Tibial nerve (tissue), 4 donors: Measurements from ENCODE around the gene SAMHD1. TPM values are rescaled to one million over a fixed set of nuclear protein-coding genes. Genes with fewer than 3 reads are reported as not detected.

Experiments used
- DNase-seq, 2 donors: peaks; one replicate each; pipeline ENCODE4 v3.0.0-alpha.2; 2019; ENCODE audit warnings: low spot score in 2 of 2
- H3K27ac ChIP-seq, 4 donors: fragments of 200-600 bp; sonication (generic) in 3 of 4; one replicate each; pipeline ENCODE4 v1.5.1; 2017 to 2019; ENCODE audit warnings: mild to moderate bottlenecking in 1 of 4
- H3K27me3 ChIP-seq, 2 donors: fragments of 200-600 bp; sonication (generic) in 1 of 2; one replicate each; pipeline versions ENCODE4 v1.5.1 to v1.6.0; 2017 to 2019
- H3K36me3 ChIP-seq, 3 donors: fragments of 200-600 bp; sonication (generic); one replicate each; pipeline ENCODE4 v1.5.1; 2018 to 2019
- H3K4me1 ChIP-seq, 4 donors: fragments of 200-600 bp; sonication (generic) in 3 of 4; one replicate each; pipeline ENCODE4 v1.5.1; 2017 to 2019
- H3K4me3 ChIP-seq, 4 donors: fragments of 200-600 bp; sonication (generic) in 3 of 4; one replicate each; pipeline ENCODE4 v1.5.1; 2017 to 2019; ENCODE audit warnings: mild to moderate bottlenecking in 1 of 4, moderate library complexity in 1 of 4
- H3K9me3 ChIP-seq, 4 donors: fragments of 200-600 bp; sonication (generic) in 3 of 4; one replicate each; pipeline ENCODE4 v1.5.1; 2017 to 2019
- CTCF ChIP-seq, 5 experiments: fragments of 200-600 bp in 3 of 5; fragments of 450-650 bp in 2 of 5; sonication (generic) in 3 of 5; IDR thresholded peaks; one replicate each; pipeline ENCODE4 v1.5.1; 2016 to 2019; ENCODE audit warnings: antibody characterized with exemption in 5 of 5, mild to moderate bottlenecking in 3 of 5, moderate library complexity in 2 of 5
- EP300 ChIP-seq, 2 donors: sonication (generic); formaldehyde crosslinking; IDR thresholded peaks; one replicate each; pipeline ENCODE4 v1.6.1; 2017; ENCODE audit warnings: antibody characterized with exemption in 2 of 2, mild to moderate bottlenecking in 1 of 2
- POLR2A ChIP-seq, 2 donors: fragments of 450-650 bp; IDR thresholded peaks; one replicate each; pipeline ENCODE4 v1.6.1; 2017; ENCODE audit warnings: antibody characterized with exemption in 2 of 2, mild to moderate bottlenecking in 2 of 2, moderate library complexity in 2 of 2
- WGBS, 2 donors: methylation state at CpG; one replicate each; pipeline ENCODE4 v1.1.5; 2018; 5-methylcytosine and 5-hydroxymethylcytosine counted together
- total RNA-seq, 4 donors: library from RNA; depleted of rRNA; stranded (reverse); fragments of >200 nt; gene quantifications; one replicate each; pipeline ENCODE4 v1.1.0, GENCODE V29; 2016

Gene SAMHD1
- total RNA-seq, 4 donors from 2014 or later = 466 to 595 (median 566) TPM

GRCh38 chr20:36862857-36863668 is 88.4 kb downstream of the SAMHD1 start:
- Histone ChIP-seq H3K27ac (peak overlapping the region; percentile 87 to 97 (median 94)), H3K9me3 (no peaks in the 10 kb centered on the region), H3K4me1 (peaks cover 0 to 57% (median 29%) of the 10 kb centered on the region in 4 donors), H3K27me3 (no peaks in the 10 kb centered on the region), H3K4me3 (peak overlapping the region in 3 of 4 donors; percentile 50 to 90 (median 62)), H3K36me3 (no peaks in the 10 kb centered on the region)
- TF ChIP-seq CTCF (IDR thresholded peaks at IDR 0.05) = no peak
- peak; percentile 30 to 65 for TF ChIP-seq POLR2A (IDR thresholded peaks at IDR 0.05)
- DNase-seq = no peak
- 0% methylated on average over 14 of the region's 129 CpGs; no CpG with 5 or more reads in 1 of the 2 donors for WGBS, 2 donors

GRCh38 chr20:36861875-36862801 is 89.4 kb downstream of the SAMHD1 start:
- Histone ChIP-seq H3K27ac (peak overlapping the region; percentile 87 to 97 (median 94)), H3K4me3 (peak overlapping the region; percentile 50 to 90 (median 66)), H3K36me3 (no peaks in the 10 kb centered on the region), H3K9me3 (no peaks in the 10 kb centered on the region), H3K4me1 (peaks cover 0 to 65% (median 33%) of the 10 kb centered on the region in 4 donors), H3K27me3 (no peaks in the 10 kb centered on the region)
- peak; percentile 85 to 94 for DNase-seq
- 5 to 11% methylated on average over 17 to 27 of the region's 45 CpGs for WGBS, 2 donors
- TF ChIP-seq CTCF (IDR thresholded peaks at IDR 0.05) (peak in 2 of 5 experiments; percentile 13 to 20), EP300 (IDR thresholded peaks at IDR 0.05) (peak in 1 of 2 donors; percentile 88), POLR2A (IDR thresholded peaks at IDR 0.05) (peak in 1 of 2 donors; percentile 87)

GRCh38 chr20:36861625-36861874 is 90.0 kb downstream of the SAMHD1 start:
- no peaks in the 10 kb centered on the region for H3K9me3 ChIP-seq
- H3K4me1 ChIP-seq = peaks cover 0 to 67% (median 38%) of the 10 kb centered on the region in 4 donors
- WGBS, 2 donors = 8 to 19% methylated on average over 7 of the region's 7 CpGs
- TF ChIP-seq POLR2A (IDR thresholded peaks at IDR 0.05) (no peak), EP300 (IDR thresholded peaks at IDR 0.05) (no peak), CTCF (IDR thresholded peaks at IDR 0.05) (no peak)
- H3K36me3 ChIP-seq = no peaks in the 10 kb centered on the region
- H3K27me3 ChIP-seq = no peaks in the 10 kb centered on the region
- no peak for DNase-seq
- H3K27ac ChIP-seq = peak overlapping the region; percentile 87 to 97 (median 94)
- peak overlapping the region; percentile 50 to 90 (median 66) for H3K4me3 ChIP-seq

- Histone ChIP-seq H3K4me1 (peaks cover 0 to 73% (median 44%) of the 10 kb centered on the region in 4 donors), H3K9me3 (no peaks in the 10 kb centered on the region), H3K36me3 (no peaks in the 10 kb centered on the region), H3K27ac (peak overlapping the region; percentile 87 to 97 (median 94)), H3K4me3 (peak overlapping the region; percentile 50 to 90 (median 66)), H3K27me3 (no peaks in the 10 kb centered on the region)
- 64 to 65% methylated on average over 13 to 14 of the region's 14 CpGs for WGBS, 2 donors
- DNase-seq = no peak
- TF ChIP-seq EP300 (IDR thresholded peaks at IDR 0.05) (no peak), POLR2A (IDR thresholded peaks at IDR 0.05) (no peak), CTCF (IDR thresholded peaks at IDR 0.05) (no peak)
Measured at GRCh38 chr20:36860811-36861624, 90.5 kb downstream of the SAMHD1 start.
